Epithelial cell of esophagus (primary cell): ENCODE data around the gene CAMK2A.

Source experiments
- DNase-seq: peaks from one replicate; pipeline ENCODE4 v3.0.0; 2010; ENCODE audit warnings: low read depth
- H3K4me3 ChIP-seq: 2 replicates; pipeline ENCODE4 v1.5.1; 2011; ENCODE audit warnings: mild to moderate bottlenecking, low read length, control low read depth
- TF ChIP-seq, protein P1 (sequence below): IDR thresholded peaks from 2 replicates; pipeline ENCODE4 v1.5.1; 2011; ENCODE audit warnings: low read depth, mild to moderate bottlenecking, low read length, control low read depth, inconsistent platforms; ENCODE audit not compliant: insufficient read depth; ENCODE audit errors: missing control alignments

CAMK2A gene

DNA sequence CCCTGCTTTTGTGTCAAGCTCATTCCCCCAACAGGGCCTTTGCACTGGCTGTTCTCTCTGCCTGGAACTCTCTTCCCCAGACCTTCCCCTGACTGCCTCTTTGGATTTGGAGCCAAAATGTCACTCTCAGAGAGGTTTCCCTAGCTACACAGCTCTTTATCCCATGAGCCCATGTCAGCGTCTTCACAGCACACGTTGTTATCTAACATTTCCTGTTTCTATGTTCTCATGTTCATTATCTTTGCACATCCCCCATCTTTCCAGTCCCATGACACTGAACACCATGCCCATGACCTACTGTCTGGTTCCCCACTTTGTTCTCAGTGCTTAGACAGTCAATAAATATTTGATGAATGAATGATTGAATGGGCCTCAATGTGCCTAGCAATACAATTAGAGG is 39.5 kb upstream of the CAMK2A start:
- H3K4me3 ChIP-seq = no peak overlapping the region
- DNase-seq = no peak
- TF ChIP-seq, protein P1, sequence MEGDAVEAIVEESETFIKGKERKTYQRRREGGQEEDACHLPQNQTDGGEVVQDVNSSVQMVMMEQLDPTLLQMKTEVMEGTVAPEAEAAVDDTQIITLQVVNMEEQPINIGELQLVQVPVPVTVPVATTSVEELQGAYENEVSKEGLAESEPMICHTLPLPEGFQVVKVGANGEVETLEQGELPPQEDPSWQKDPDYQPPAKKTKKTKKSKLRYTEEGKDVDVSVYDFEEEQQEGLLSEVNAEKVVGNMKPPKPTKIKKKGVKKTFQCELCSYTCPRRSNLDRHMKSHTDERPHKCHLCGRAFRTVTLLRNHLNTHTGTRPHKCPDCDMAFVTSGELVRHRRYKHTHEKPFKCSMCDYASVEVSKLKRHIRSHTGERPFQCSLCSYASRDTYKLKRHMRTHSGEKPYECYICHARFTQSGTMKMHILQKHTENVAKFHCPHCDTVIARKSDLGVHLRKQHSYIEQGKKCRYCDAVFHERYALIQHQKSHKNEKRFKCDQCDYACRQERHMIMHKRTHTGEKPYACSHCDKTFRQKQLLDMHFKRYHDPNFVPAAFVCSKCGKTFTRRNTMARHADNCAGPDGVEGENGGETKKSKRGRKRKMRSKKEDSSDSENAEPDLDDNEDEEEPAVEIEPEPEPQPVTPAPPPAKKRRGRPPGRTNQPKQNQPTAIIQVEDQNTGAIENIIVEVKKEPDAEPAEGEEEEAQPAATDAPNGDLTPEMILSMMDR = no peak

DNA sequence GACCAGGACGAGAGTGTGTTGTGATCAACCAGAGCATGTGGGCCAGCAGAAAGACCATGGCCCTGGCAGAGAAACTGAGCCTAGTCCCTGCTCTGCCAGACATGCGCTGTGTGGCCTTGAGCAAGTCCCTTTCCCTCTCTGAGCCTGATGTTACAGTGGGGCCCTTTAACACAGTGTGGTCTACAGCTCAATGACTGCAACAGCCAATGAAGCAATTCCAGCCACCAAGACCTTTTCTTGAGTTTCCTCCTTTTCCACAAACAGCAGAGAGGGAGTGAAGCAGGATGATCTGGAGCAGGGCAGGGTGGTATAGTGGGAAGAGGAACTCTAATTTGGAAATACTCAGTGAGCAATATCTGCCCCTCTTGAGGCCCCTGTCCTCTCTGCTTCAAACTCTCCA is 38.9 kb upstream of the CAMK2A start:
- no peak for DNase-seq
- TF ChIP-seq, protein P1 = no peak
- no peak overlapping the region for H3K4me3 ChIP-seq

DNA sequence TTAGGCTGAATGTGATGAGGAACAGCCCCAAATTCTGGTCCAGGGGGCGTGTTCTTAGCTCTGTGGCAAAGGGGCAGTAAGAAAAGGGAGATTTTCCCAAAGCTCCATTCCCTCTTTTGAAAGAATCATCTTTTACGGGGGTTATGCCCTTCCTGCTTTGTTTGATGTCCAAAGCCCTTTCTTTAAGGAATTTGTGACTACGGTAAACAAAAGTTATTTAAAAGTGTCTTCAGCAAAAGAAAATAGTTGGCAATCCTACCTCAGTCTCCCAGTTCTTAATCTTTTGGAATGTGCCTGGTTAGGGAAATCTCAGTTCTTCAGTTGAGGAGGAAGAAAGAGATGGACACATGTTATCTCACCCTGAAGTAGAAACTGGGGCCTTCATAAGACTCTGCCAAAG is 37.6 kb upstream of the CAMK2A start:
- H3K4me3 ChIP-seq = no peak overlapping the region
- TF ChIP-seq, protein P1 = no peak
- no peak for DNase-seq

DNA sequence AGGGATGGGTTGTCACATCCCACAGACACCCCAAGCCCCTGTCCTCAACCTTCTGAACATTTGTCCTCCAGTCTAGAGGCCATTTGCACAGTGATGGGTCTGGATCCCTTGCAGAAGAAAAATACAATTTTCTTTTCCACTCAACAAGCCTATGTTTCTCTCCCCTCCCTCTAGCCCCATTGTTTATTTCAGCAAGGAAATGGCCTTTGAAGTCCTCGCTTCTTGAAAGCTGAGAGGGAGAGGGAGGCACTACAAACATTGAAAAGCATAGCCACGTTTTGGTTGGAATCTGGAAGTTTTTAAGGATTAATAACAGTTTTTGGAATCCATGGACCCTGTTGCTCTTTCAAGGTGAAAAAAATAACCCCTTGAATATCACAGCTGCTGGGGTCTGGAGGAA is 37.1 kb upstream of the CAMK2A start:
- no peak for DNase-seq
- TF ChIP-seq, protein P1 = no peak
- H3K4me3 ChIP-seq = no peak overlapping the region

DNA sequence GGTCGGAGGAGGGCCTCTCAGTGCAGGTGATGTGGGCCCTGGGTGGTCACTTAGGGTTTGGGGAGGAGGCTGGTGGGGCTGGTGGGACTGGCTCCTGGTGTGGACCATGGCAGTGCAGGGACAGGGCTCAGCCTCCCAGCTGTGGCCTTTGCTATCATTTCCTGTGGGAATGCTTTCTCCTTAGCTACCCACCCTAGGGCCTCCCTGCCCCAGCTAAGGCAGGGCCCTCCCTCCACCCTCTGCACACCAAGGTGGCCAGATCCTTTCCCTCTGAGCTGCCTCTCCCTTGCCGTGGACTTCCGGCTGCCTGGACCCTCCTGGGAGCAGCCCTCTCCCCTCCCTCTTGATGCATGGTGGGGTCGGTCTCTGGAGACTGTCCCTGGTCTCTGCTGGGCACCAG is 35.9 kb upstream of the CAMK2A start:
- DNase-seq = no peak
- H3K4me3 ChIP-seq = no peak overlapping the region
- TF ChIP-seq, protein P1 = no peak

DNA sequence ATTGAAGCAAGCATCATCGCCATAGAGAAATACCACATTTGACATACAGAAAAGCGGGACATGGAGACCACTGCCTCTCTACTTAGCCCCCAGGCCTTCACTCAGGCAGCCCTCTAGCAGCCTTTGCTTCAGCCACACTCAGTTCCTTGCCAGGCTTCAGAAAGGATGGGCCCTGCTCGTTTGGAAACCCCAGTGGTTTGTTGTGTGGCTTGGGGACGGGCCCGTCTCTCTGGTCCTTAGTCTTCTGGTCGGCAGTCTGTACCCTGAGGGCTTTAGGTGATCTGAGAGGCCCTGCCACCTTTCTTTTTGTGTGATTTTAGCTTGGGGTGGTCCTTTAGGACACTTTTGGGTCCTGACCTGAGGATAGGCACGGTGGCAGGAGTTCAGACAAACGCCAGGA is 34.2 kb upstream of the CAMK2A start:
- no peak overlapping the region for H3K4me3 ChIP-seq
- TF ChIP-seq, protein P1 = no peak
- DNase-seq = no peak

DNA sequence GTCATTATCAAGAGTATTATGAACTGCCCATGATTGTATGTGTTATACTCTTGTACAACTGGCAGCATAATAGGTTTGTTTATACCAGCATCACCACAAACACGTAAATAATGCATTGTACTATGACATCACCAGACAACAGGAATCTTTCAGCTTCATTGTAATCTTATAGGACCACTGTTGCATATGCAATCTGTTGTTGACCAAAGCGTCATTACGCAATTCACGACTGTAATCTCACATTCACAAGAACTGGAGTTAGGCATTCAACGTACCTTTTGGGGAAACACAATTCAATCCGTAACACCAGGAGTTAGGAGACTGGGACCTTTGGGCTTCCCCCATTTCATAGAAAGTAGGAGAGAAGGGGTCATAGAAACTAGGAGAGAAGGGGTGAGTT is 33.5 kb upstream of the CAMK2A start:
- TF ChIP-seq, protein P1 = no peak
- no peak for DNase-seq
- H3K4me3 ChIP-seq = no peak overlapping the region
